AG10803 (cell line): ENCODE measurements around the gene IL1RAP.

Source experiments
- DNase-seq: peaks from one replicate; pipeline ENCODE4 v3.0.0; 2010; ENCODE audit warnings: low read depth
- H3K4me3 ChIP-seq: 2 replicates; pipeline ENCODE4 v1.5.1; 2011; ENCODE audit warnings: mild to moderate bottlenecking, low read length, control low read depth
- TF ChIP-seq, protein P1 (sequence below): conservative IDR thresholded peaks from 2 replicates; pipeline ENCODE4 v1.5.1; 2011; ENCODE audit warnings: mild to moderate bottlenecking, low read length, control low read depth, inconsistent platforms

IL1RAP gene

DNA sequence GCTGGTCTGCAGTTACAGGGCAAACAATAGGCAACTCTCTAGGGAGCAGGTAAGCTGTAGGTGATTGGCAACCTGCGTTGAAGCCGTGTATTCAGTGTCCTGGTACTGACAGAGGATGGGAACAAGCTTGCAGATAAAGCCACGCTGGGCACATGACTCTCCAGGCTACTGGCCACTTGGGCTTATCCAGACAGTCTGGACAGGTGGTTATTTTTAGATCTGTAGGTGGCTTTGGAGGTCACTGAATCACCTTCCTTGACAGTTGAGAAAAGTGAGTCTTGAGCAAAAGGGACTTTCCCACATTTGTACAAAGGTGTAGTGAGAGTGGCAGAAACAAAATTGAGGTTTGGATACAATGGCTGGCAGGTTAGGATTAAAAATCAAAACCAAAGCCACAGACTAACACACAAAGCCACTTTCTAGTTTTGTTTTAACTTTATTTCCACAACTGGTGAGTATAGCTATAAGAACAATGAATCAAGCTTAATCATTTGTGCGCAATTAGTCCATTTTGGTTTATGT is 22.3 kb upstream of the IL1RAP start:
- no peak for DNase-seq
- H3K4me3 ChIP-seq: no peak overlapping the region
- TF ChIP-seq, protein P1, sequence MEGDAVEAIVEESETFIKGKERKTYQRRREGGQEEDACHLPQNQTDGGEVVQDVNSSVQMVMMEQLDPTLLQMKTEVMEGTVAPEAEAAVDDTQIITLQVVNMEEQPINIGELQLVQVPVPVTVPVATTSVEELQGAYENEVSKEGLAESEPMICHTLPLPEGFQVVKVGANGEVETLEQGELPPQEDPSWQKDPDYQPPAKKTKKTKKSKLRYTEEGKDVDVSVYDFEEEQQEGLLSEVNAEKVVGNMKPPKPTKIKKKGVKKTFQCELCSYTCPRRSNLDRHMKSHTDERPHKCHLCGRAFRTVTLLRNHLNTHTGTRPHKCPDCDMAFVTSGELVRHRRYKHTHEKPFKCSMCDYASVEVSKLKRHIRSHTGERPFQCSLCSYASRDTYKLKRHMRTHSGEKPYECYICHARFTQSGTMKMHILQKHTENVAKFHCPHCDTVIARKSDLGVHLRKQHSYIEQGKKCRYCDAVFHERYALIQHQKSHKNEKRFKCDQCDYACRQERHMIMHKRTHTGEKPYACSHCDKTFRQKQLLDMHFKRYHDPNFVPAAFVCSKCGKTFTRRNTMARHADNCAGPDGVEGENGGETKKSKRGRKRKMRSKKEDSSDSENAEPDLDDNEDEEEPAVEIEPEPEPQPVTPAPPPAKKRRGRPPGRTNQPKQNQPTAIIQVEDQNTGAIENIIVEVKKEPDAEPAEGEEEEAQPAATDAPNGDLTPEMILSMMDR: no peak

DNA sequence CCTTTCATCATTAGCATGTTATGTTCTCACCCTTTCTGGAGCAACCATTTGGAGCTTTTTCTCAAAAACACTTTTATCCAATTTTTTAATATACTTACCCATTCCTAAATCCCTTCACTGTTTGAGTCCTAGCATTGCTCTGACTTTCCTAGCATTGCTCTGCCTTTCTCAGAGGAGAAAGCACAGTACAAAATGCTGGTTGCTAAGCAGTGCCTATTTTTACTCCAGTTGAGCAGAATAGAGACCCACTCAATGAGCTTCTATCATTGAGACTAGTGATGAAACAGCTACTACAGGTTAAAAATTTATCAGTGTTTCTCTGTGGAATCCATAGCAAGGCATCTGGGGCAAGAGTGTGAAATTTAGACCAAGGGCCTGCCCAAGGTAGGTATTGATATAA is 21.8 kb upstream of the IL1RAP start:
- no peak for DNase-seq
- TF ChIP-seq, protein P1: no peak
- H3K4me3 ChIP-seq: no peak overlapping the region

DNA sequence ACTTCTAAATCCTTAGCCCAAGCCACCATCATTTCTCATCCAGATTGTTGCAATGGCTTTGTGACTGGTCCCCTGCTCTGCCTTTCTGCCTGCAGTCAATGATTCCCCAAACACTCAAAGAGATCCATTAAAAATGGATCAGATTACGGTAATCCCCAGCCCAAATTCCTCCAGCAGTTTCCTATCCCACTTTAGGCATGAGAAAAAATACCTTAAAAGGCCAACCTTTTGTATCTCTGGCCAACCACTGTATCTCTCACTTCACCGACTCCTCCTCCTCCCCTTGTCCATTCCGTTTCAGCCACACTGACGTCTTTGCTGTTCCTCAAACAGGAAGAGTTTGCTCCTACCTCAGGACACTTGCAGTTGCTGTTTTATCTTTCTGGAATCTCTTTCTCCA is 20.9 kb upstream of the IL1RAP start:
- DNase-seq: no peak
- H3K4me3 ChIP-seq: no peak overlapping the region
- TF ChIP-seq, protein P1: no peak

DNA sequence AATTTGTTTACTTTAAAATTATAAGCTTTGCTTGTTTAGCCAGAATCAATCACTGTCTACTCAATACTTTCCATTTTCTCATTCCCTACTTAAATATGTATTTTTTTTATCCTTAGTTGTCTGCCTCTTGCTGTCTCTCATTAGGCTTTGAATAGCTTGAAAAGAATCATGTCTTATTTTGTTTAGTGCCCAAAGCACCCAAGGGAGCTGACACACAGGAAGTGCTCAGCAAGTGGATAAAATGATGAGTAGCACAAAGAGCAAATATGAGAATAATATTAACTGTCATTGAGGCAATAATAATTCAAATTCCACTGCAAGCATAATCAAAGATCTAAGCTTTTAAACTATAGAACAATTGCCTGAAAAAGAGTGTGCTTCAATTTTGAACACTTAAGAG is 19.0 kb upstream of the IL1RAP start:
- no peak overlapping the region for H3K4me3 ChIP-seq
- TF ChIP-seq, protein P1: no peak
- no peak for DNase-seq

DNA sequence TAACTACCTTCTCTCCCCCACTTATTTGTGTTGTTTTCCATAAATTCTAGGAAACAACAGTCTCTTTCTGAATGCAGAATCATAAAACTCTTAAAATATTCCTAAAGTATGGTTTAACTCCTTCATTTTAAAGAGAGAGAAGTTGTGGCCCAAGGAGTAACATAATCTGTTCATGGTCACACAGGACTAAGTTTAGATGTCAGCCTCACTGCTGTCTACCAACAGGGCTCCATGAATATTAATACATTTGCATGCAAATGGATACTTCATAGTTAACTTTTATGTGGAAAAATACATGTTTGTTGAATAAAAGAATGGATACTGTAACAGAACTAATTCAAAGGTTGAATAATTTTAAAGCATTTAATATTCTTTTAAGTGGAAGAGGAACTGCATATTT is 18.5 kb upstream of the IL1RAP start:
- TF ChIP-seq, protein P1: no peak
- no peak overlapping the region for H3K4me3 ChIP-seq
- no peak for DNase-seq

DNA sequence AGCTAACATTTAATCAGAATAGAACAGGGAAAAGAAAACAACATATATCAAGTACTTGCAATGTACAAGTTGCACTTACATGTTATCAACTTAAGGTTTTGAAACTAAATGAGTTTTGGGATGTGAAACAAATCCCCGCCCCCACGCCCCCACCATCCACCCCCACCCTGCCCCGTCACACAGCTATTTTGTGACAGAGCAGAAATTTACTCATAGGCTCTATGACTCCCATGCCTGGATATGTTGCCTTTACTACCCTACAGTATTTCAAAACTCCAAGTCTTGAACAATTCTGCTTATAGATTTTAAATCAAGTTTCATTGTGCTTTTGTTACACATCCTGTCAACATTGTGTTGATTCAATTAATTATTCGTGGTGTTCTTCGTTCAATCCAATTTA is 18.1 kb upstream of the IL1RAP start:
- TF ChIP-seq, protein P1: no peak
- H3K4me3 ChIP-seq: no peak overlapping the region
- no peak for DNase-seq

DNA sequence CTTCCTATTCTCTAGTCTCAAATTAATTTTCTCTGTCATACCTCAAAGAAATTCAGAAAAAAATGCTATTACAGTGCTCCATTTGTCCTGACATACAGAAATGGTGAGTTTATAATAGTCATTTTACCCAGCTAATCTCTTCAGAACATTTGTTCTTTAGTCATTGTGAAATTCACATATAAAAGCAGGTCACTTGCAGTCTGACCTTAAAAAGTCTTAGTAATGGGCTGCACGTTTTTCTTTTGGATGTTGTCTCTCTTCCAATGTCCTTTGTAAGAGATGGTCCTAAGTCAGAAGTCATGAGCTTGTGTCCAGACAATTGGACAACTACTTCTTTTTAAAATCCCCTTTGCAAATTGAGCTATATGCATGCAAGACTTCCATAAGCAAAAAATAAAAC is 17.0 kb upstream of the IL1RAP start:
- TF ChIP-seq, protein P1: no peak

More for the DNA sequence above, 17.0 kb upstream of the IL1RAP start:
- no peak for DNase-seq
- no peak overlapping the region for H3K4me3 ChIP-seq
